ENCODE data around the gene RGS9. TPM values are rescaled to one million over a fixed set of nuclear protein-coding genes. Genes with fewer than 3 reads are reported as not detected.
A peak's percentile ranks its signal among the peaks of the same experiment; 100 is the strongest.

RGS9 gene
- total RNA-seq, 1 donor from 2014 or later = 8.7 TPM

DNA sequence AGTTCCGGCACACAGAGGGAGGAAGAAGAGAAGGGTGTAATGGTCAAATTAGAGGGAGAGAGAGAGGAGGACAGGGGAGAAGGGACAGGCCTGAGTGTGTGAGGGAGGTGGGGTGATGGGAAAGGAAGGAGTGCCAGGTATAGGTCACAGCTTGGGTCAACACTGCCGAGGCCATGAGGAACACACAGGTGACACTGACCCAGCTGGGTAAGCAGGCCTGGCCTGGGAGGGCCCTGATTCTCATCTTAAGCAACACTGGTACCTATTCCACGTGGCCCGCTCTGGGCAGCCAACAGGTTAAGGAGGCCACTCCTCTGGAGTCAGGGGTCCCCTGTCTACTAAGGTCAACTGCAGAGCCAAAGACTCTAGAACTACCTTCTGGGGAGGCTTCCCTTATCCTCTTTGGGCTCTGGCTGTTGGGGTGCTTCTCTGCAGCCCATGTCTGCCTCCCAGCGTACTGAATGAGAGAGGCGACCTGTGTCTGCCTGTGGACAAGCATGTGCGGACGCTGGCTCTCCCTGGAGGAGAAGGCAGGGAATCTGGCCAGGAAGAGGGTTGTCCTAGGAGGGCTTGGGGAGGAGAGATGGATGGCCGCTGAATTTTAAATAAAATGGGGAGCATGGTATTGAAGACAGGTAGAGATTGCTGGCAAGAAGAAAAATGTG is 57.6 kb downstream of the RGS9 start:
- TF ChIP-seq, protein P1, sequence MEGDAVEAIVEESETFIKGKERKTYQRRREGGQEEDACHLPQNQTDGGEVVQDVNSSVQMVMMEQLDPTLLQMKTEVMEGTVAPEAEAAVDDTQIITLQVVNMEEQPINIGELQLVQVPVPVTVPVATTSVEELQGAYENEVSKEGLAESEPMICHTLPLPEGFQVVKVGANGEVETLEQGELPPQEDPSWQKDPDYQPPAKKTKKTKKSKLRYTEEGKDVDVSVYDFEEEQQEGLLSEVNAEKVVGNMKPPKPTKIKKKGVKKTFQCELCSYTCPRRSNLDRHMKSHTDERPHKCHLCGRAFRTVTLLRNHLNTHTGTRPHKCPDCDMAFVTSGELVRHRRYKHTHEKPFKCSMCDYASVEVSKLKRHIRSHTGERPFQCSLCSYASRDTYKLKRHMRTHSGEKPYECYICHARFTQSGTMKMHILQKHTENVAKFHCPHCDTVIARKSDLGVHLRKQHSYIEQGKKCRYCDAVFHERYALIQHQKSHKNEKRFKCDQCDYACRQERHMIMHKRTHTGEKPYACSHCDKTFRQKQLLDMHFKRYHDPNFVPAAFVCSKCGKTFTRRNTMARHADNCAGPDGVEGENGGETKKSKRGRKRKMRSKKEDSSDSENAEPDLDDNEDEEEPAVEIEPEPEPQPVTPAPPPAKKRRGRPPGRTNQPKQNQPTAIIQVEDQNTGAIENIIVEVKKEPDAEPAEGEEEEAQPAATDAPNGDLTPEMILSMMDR (IDR thresholded peaks at IDR 0.05) = no peak
- no peaks in the 10 kb centered on the region for H3K9me3 ChIP-seq
- no peaks in the 10 kb centered on the region for H3K4me1 ChIP-seq
- H3K27me3 ChIP-seq = no peaks in the 10 kb centered on the region
- no peak overlapping the region for H3K27ac ChIP-seq
- DNase-seq = no peak
- H3K36me3 ChIP-seq = no peaks in the 10 kb centered on the region
- no peak overlapping the region for H3K4me3 ChIP-seq
- intact Hi-C loops (cut with DNase I) = no loop called here
- ATAC-seq = peak; percentile 11

DNA sequence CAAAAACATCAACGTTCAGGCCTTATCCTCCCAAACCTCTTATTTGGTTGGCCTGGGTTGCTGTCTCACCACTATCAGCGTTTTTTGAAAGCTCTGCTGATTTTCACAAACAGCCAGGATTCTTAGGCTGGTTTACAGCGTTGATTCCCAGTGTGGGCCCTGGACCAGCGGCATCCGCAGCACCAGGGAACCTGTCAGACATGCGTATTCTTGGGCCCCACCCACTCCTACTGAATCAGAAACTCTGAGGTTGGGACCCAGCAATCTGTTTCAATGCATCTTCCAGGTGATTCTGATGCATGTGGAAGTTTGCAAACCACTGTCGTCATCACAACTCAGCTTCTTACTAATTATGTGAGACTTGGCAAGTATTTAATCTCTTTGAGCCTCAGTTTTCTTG is 58.5 kb downstream of the RGS9 start:
- Histone ChIP-seq H3K4me3 (no peak overlapping the region), H3K27me3 (no peaks in the 10 kb centered on the region), H3K36me3 (no peaks in the 10 kb centered on the region), H3K27ac (no peak overlapping the region), H3K9me3 (no peaks in the 10 kb centered on the region), H3K4me1 (no peaks in the 10 kb centered on the region)
- TF ChIP-seq, protein P1 (IDR thresholded peaks at IDR 0.05) = no peak
- intact Hi-C loops (cut with DNase I) = no loop called here
- ATAC-seq (no peak), DNase-seq (no peak)

DNA sequence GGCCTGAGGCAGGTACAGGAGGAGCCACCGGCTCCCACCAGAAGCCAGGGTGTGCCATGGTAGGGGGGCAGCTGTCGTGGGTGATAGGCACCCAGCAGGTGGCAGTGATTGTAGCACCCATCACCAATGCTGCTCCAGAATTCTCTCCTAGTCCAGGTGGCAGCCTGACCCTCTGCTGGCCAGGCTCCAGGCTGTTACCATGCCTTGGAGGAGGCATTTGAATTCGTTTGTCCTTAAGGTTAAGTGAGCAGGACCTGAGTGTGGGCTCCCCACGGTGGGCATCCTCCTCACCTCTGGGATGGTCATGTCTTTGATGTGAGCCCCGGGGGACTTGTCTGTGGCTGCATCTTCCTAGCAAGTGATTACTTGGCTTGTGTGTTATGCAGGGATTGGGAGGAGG is 59.4 kb downstream of the RGS9 start:
- no peaks in the 10 kb centered on the region for H3K36me3 ChIP-seq
- DNase-seq (no peak), ATAC-seq (peak; percentile 15)
- TF ChIP-seq, protein P1 (IDR thresholded peaks at IDR 0.05) = no peak
- no peak overlapping the region for H3K27ac ChIP-seq
- H3K9me3 ChIP-seq = no peaks in the 10 kb centered on the region
- no peaks in the 10 kb centered on the region for H3K4me1 ChIP-seq
- no peak overlapping the region for H3K4me3 ChIP-seq
- no peaks in the 10 kb centered on the region for H3K27me3 ChIP-seq
- intact Hi-C loops (cut with DNase I) = no loop called here

DNA sequence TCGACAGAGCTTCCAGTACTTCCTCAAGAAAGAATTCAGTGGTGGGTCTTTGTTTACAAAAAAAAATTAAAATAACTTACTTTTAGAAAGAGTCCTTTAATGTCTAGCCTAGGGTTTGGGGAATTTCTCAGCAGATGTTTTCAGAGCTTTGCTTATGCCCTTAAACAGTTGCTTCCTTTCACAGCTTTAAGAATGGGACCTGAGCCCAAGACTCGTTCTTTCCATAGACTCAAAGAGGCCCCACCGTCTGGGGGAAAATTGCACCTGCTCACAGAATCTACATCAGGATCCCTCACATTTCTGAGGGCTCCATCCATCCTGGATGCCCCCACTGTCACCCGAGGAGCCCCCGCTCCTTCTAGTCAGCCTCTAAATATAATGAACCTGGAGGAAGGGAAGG is 60.0 kb downstream of the RGS9 start:
- intact Hi-C loops (cut with DNase I) = no loop called here
- no peaks in the 10 kb centered on the region for H3K9me3 ChIP-seq
- no peaks in the 10 kb centered on the region for H3K36me3 ChIP-seq
- no peak overlapping the region for H3K4me3 ChIP-seq
- DNase-seq (no peak), ATAC-seq (no peak)
- TF ChIP-seq, protein P1 (IDR thresholded peaks at IDR 0.05) = no peak
- no peaks in the 10 kb centered on the region for H3K4me1 ChIP-seq
- no peak overlapping the region for H3K27ac ChIP-seq
- H3K27me3 ChIP-seq = no peaks in the 10 kb centered on the region

DNA sequence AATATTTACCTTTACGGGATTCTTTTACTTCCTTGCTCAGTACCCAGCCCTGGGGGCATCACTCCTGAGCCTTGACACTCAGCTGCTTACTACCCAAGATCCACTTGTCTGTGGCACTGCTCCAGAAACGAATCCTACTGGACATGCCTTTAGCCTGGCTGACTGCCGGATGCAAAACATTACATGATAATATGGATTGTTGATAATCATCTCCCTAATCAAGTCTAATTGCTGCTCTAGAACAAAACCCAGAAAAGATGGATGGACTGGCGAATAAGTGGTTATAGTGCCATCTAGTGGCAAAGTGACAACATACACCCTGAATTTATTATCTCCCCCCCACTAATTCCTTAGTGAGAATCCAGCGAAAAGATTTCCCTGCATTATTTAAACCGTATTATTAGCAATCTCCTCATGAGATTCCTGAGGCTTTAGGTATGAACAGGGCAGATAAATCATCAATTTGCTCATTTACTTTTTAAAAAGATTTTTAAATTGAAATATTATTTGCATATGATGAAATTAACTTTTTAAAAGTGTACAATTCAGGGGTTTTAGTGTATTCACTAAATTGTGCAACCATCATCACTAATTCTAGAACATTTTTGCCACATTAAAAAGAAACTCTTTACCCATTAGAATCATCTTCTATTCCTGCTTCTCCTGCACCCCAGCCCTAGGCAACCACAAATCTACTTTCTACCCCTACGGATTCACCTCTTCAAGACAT is 61.6 kb downstream of the RGS9 start:
- H3K4me3 ChIP-seq = no peak overlapping the region
- intact Hi-C loops (cut with DNase I) = no loop called here

More for the DNA sequence above, 61.6 kb downstream of the RGS9 start:
- TF ChIP-seq, protein P1 (IDR thresholded peaks at IDR 0.05) = peak; percentile 81
- H3K27me3 ChIP-seq = no peaks in the 10 kb centered on the region
- H3K9me3 ChIP-seq = no peaks in the 10 kb centered on the region
- DNase-seq (no peak), ATAC-seq (peak; percentile 78)
- H3K27ac ChIP-seq = no peak overlapping the region
- no peaks in the 10 kb centered on the region for H3K36me3 ChIP-seq
- H3K4me1 ChIP-seq = no peaks in the 10 kb centered on the region
